GM19193 (cell line): ENCODE results near the gene DGKD.

ENCODE experiments used
- POLR2A ChIP-seq: IDR thresholded peaks from 4 replicates; pipeline ENCODE4 v1.6.1; 2011; ENCODE audit not compliant: insufficient read depth, insufficient read length; ENCODE audit errors: extremely low read depth

Gene DGKD

GRCh38 chr2:233479616-233480489 is 125.6 kb downstream of the DGKD start:
- no peak for TF ChIP-seq POLR2A

DNA sequence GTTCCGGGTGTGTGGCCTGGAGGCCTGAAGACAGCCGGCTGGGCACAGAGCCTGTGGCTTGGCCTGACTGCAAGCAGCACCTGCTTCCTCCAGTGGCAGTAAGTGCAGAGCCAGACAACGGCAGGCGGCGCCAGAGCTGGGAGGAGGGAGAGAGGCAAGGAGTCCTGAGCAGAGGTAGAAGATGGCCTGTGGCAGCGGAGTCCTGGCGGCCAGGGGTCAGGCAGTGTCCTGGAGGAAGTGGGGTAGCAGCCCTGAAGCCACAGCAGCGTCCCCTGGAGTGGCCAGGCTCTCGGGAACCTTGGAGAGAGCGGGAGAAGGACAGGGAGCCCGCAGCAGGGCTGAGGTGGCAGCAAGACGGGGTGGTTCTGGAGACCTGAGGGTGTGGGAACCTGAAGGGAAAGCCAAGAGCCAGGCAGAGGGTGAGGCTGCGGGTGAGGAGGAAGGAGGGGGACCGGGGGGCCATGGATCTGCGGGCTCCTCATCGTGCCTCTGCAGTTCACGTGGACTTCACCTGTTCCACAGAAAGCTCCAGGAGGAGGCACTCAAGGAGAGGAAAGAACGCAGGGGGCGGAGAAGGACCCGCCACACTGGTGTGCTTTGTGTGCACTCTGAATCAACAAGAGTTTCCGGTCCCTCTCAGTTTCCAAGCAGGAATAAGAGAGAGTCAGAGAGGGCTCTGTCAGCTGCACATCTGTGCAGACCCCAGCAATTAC is 126.4 kb downstream of the DGKD start:
- no peak for TF ChIP-seq POLR2A

DNA sequence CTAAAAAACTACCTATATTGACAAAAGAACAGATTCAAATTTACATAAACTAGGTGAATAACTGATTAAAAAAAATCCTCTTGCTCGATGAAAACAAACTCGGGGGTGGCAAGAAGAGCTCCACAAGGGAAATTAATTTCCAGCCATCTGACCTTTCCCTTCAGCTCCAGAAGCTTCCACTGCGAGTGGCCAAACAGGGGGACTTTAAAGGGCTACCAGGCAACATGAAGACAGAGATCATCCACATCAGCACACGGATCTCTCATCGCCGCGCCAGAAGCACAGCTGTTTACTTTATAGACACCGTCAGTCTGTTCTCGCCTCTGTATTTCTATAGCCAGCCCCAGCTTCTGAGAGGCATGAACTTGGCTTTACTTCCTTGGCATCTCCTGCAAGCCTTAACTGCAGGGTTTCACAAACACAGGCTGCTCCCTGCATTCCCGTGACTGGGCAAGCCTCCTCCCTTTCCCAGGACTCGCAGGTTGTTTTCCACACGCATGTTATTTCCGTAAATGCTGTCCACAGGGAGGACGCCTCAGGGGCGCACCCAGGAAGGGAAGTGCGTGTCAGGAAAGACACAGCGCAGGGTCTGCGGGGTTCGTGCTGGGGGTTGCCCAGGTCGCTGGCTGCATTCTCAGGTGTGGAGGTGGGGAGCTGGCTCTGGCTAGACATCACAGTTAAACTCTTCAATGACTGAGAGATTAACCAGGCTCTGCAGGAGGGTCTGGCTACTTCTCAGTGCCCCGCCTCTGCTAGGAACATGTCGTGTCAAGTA is 127.3 kb downstream of the DGKD start:
- TF ChIP-seq POLR2A = no peak

DNA sequence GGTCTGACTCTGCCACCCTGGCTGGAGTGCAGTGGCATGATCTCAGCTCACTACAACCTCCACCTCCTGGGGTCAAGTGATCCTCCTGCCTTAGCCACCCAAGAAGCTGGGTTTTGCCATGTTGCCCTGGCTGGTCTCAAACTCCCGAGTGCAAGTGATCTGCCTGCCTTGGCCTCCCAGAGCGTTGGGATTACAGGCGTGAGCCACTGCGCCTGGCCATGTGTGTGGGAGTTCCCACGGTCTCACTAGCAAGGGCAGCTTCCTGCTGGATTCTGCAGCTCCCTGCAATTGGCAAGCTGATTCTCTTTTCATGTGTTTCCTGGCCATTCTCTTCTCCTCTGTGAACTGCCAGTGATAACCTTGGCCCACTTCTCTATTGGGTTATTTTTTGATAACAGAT is 128.3 kb downstream of the DGKD start:
- TF ChIP-seq POLR2A = no peak

GRCh38 chr2:233485726-233486125 is 131.4 kb downstream of the DGKD start:
- TF ChIP-seq POLR2A = no peak

- TF ChIP-seq POLR2A = no peak
Observed at GRCh38 chr2:233486357-233486756, 132.1 kb downstream of the DGKD start.

DNA sequence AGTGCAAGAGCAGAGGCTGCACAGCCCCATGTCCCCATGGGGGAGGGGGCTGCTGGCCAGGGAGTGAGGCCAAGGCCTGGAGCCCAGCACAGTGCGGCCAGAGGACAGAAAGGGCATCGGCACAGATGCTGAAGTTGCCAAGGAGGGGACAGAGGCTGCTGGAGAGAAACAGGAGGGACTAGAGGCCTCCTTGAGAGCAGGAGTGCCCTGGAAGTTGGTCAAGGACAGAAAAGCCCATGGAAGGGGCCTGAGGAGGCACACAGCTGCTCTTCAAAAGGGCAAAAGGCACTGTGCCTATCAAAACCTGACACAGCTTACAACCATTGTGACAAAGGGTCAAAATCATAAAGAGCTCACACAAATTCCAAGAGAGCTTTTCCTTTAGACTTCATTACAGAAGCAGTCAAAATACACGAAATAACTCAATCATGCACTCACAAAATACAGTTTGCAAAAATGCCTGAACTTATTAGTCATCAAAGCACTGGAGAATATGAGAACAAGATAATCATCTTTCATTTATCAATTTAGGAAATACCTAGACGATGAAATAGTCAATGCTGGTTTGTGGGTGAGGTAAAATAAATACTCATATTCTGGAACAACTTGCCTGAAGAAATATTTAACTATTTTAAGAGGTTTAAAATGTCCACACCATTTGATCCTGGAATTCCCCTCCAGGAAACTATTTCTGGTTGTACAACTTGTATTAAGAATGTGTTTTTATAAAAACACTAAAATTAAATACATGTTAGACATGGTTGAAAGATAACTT is 132.7 kb downstream of the DGKD start:
- TF ChIP-seq POLR2A = no peak

- TF ChIP-seq POLR2A = no peak
Observed at GRCh38 chr2:233487748-233488345, 133.6 kb downstream of the DGKD start.

DNA sequence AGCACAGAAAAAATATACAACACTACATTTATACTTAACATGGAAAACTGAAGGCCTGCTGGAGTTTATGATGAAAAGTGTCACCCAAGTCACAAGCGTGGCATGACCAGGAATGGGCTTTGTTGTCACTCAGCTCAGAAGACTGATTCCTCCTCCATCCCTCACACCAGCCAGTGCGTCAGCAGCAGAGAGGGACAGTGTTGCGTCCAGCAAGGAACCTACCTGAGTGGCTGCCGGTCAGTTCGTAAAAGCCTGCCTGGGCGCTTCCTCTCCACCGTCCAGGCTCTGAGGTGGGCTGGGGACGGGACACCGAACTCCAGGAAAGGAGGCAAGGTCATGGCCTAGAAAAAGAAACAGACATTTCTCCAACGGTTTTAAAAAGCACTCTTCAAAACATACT is 134.8 kb downstream of the DGKD start:
- TF ChIP-seq POLR2A = no peak

GRCh38 chr2:233489666-233490065 is 135.4 kb downstream of the DGKD start:
- TF ChIP-seq POLR2A = no peak

- TF ChIP-seq POLR2A = no peak
Observed at GRCh38 chr2:233490831-233491230, 136.5 kb downstream of the DGKD start.

GRCh38 chr2:233491326-233491725 is 137.0 kb downstream of the DGKD start:
- TF ChIP-seq POLR2A = no peak

GRCh38 chr2:233492078-233492477 is 137.8 kb downstream of the DGKD start:
- no peak for TF ChIP-seq POLR2A

DNA sequence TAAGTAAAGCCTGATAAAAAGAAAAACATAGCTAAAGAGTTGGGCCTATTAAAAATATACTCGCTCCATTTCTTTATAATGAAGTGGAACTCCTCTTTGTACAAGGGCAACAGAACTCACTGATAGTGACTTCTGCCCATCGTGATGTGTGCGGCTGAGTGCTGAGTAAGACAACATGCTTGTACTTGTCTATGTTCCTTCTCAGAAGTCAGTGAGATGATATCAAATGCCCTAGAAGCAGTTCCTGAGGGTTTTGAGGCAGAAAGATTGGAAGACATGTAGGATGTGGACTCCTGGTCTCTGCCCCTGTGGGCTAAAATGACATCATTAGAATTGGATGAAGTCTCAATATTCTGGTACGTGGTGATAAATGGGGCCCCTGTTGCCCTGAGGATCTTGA is 138.5 kb downstream of the DGKD start:
- TF ChIP-seq POLR2A = no peak

GRCh38 chr2:233495503-233496496 is 141.5 kb downstream of the DGKD start:
- no peak for TF ChIP-seq POLR2A
